GM21360 (cell line): ENCODE results near the gene MRPL44.

Source experiments
- ATAC-seq: cut with Tn5 transposase; IDR thresholded peaks from one replicate; pipeline ENCODE4 v1.9.1; 2021; ENCODE audit warnings: mild to moderate bottlenecking, moderate library complexity; ENCODE audit not compliant: unreplicated experiment

The MRPL44 gene

GRCh38 chr2:223969856-223970255 lies 12.6 kb downstream of the MRPL44 start:
- ATAC-seq, result no peak

- peak; percentile 57 for ATAC-seq
Observed at GRCh38 chr2:223970343-223971128, 13.3 kb downstream of the MRPL44 start.

GRCh38 chr2:223971731-223972130 lies 14.5 kb downstream of the MRPL44 start:
- ATAC-seq, result no peak

- ATAC-seq, result no peak
Observed at GRCh38 chr2:223972656-223973102, 15.4 kb downstream of the MRPL44 start.

- no peak for ATAC-seq
Observed at GRCh38 chr2:223973606-223974005, 16.3 kb downstream of the MRPL44 start.

- no peak for ATAC-seq
Observed at GRCh38 chr2:223976635-223977226, 19.5 kb downstream of the MRPL44 start.

GRCh38 chr2:223978451-223978850 lies 21.2 kb downstream of the MRPL44 start:
- no peak for ATAC-seq

GRCh38 chr2:223979730-223980396 lies 22.6 kb downstream of the MRPL44 start:
- ATAC-seq, result no peak

GRCh38 chr2:223980397-223980735 lies 23.1 kb downstream of the MRPL44 start:
- ATAC-seq, result no peak

GRCh38 chr2:223980803-223981202 lies 23.5 kb downstream of the MRPL44 start:
- ATAC-seq, result no peak

- ATAC-seq, result no peak
Observed at GRCh38 chr2:223981241-223981640, 24.0 kb downstream of the MRPL44 start.

GRCh38 chr2:223989206-223989855 lies 32.1 kb downstream of the MRPL44 start:
- ATAC-seq, result no peak

GRCh38 chr2:223989856-223990232 lies 32.6 kb downstream of the MRPL44 start:
- no peak for ATAC-seq

GRCh38 chr2:223991611-223992010 lies 34.3 kb downstream of the MRPL44 start:
- no peak for ATAC-seq

GRCh38 chr2:223993634-223994232 lies 36.5 kb downstream of the MRPL44 start:
- peak; percentile 84 for ATAC-seq

GRCh38 chr2:223994562-223995162 lies 37.4 kb downstream of the MRPL44 start:
- no peak for ATAC-seq

- ATAC-seq, result no peak
Observed at GRCh38 chr2:223995569-223995968, 38.3 kb downstream of the MRPL44 start.

GRCh38 chr2:223996391-223996790 lies 39.1 kb downstream of the MRPL44 start:
- no peak for ATAC-seq

GRCh38 chr2:223997938-223998337 lies 40.7 kb downstream of the MRPL44 start:
- no peak for ATAC-seq

- no peak for ATAC-seq
Observed at GRCh38 chr2:223998948-223999347, 41.7 kb downstream of the MRPL44 start.

GRCh38 chr2:223999862-224000261 lies 42.6 kb downstream of the MRPL44 start:
- no peak for ATAC-seq
